Left colon (tissue), 2 donors: Measurements from ENCODE around the gene MOV10L1. TPM values are rescaled to one million over a fixed set of nuclear protein-coding genes. Genes with fewer than 3 reads are reported as not detected.
"Not testable (repeated sequence)": the region's sequence is repeated elsewhere in the genome, so short reads cannot be mapped to it uniquely, and the experiment has no call there.

Source experiments
- ATAC-seq: fragments of 200-7000 bp; cut with Tn5 transposase; one replicate; pipeline ENCODE4 v1.9.1; 2020; ENCODE audit warnings: mild to moderate bottlenecking, moderate library complexity
- DNase-seq, 2 donors: peaks; one replicate each; pipeline ENCODE4 v3.0.0-alpha.2; 2020
- intact Hi-C, 2 donors: fragments of 100-400 bp; cut with DNase I in 1 of 2; cut with micrococcal nuclease in 1 of 2; formaldehyde crosslinking; loops; one replicate each; pipeline versions ENCODE4 v1.11.2 to v1.14.0; 2022; cut with DNase I, micrococcal nuclease
- total RNA-seq, 2 donors: library from RNA; stranded (reverse); fragmentation: NEBNext Ultra II Directional; extraction: Animal tissue kit (Norgen Biotek cat#: 25700); gene quantifications; one replicate each; pipeline ENCODE4 v1.2.1, GENCODE V29; 2021
- donor health status: DM: no; HTN: no; CAD: no.
- donor health status: DM: yes; HTN: yes; CAD: no.

The MOV10L1 gene
- total RNA-seq, 2 donors from 2014 or later: 0.70 TPM; not detected in 1

DNA sequence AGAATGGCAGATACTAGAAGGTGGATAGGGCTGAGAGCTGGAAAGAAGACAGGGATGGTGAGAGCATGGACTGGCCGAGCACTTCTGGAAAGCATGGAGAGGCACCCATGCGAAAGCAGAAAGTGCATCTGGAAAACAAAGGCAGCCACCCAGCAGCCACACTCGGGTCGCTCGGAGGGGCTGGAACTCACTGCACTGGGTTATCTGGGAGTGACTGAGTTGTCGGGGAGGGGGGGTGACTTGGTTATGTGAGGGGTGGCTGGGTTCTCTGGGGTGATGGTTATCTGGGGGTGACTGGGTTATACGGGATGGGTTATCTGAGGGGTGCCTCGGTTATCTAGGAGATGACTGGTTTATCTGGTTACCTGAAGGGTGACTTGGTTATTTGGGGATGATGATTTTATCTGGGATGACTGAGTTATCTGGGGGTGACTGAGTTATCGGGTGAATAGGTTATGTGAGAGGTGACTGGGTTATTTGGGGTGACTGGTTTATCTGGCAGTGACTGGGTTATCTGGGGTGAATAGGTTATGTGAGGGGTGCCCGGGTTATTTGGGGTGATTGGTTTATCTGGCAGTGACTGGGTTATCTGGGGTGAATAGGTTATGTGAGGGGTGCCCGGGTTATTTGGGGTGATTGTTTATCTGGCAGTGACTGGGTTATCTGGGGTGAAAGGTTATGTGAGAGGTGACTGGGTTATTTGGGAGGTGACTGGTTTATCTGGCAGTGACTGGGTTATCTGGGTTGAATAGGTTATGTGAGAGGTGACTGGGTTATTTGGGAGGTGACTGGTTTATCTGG, 78.1 kb downstream of the MOV10L1 start:
- intact Hi-C loops: no loop called here
- ATAC-seq: no peak
- DNase-seq: no peak

DNA sequence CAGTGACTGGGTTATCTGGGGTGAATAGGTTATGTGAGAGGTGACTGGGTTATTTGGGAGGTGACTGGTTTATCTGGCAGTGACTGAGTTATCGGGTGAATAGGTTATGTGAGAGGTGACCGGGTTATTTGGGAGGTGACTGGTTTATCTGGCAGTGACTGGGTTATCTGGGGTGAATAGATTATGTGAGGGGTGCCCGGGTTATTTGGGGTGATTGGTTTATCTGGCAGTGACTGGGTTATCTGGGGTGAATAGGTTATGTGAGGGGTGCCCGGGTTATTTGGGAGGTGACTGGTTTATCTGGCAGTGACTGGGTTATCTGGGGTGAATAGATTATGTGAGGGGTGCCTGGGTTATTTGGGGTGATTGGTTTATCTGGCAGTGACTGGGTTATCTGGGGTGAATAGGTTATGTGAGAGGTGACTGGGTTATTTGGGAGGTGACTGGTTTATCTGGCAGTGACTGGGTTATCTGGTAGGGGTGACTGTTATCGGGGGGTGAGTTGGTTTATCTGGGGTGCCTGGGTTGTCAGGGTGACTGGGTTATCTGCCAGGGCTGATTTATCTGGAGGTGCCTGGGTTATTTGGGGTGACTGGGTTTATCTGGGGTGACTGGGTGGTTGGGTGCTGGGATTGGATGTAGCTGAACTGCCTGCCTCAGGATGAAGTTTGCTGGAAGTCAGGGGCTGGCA, 78.8 kb downstream of the MOV10L1 start:
- DNase-seq, intact Hi-C loops, ATAC-seq: not testable (repeated sequence)

DNA sequence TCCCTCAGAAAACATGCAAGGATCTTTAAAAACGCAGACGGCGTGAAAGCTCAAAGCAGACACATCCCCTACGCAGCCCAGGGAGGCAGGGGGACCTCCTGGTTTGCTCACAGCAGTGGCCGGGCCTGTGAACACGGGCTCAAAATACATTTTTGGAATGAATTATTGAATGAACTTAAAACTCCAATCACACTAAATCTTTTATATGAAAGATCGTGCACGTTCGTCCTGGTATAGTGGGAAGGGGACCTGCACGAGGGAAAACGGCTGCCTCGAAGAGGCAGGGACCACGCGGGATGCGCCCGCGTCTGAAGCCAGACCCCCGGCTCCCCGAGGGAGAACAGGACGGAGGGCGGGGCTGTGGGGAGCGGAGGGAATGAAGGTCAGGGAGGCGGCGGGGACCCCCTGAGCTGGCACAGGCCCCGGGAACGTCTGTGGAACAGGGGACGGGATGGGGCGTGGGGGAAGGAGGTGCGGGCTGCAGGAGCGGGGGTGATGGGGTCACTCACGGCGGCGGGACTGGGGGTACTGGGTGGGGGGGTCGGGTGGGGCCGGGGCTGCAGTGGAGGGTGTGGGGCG, 79.5 kb downstream of the MOV10L1 start:
- no peak for ATAC-seq
- intact Hi-C loops: no loop called here
- DNase-seq: no peak

DNA sequence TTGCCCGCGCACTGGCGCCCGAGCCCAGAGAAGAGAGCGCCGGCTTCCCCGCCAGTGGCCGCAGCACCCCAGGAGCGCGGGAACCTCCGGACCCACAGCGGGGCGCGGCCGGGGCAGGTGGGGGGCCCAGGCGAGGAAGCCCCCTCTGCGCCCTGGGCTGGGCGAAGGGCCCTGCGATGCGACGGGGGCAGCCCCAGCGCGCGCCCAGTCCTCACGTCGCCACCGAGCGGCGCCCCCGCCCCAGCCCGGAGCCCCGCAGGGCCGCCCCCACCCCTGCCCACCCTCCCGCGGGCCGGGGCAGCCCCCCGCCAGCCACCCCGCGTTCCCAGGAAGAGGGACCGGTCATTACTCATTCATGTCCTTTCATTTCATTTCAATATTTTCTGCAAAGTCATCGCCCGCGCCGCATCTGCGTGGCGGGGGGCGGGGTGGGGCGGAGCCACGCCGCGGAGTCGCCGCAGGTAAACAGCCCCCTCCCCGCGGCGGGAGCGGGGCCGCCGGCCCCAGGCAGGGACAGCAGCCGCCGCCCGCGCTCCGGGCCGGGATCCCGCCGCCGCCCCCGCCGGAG, 80.1 kb downstream of the MOV10L1 start:
- DNase-seq: no peak

DNA sequence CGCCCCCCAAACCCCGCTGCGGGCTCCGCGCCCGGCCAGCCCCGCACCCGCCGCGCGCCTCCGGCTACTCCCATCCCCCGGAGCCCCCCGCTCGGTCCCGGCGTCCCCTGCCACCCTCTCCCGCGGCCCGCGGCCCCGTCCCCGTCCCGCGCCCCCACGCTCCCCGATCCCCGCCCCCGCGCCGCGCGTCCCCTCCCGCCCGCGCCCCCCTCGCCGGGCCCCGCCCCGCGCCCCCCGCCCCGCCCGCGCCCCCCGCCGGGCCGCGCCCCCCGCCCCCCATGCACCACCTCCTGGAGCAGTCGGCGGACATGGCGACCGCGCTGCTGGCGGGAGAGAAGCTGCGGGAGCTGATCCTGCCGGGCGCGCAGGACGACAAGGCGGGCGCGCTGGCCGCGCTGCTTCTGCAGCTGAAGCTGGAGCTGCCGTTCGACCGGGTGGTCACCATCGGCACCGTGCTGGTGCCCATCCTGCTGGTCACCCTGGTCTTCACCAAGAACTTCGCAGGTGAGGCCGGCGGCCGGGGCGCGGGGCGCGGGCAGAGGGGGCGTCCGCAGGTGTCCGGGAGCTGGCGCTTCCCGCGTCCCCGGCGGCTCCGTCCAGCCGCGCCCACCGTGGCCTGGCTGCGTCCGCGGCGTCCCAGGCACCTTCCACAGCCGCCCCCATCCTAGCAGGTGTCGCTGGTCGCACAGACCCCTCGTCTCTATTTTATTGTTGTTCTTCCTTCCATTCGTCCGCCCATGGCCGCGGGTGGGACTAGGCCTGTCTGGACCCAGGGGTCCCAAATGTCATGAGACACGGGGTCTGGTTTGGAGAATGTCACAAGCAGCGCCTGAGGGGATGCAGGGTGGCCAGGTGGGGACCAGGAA, 80.9 kb downstream of the MOV10L1 start, which contains the start of gene PANX2:
Gene PANX2, plus strand, starts transcription at position 279 of the 866 bp plus-strand sequence. Its CDS starts 0 bp downstream, at position 279.
- intact Hi-C loops: no loop called here
- DNase-seq (no peak), ATAC-seq (no peak)

More for the DNA sequence above, 80.1 kb downstream of the MOV10L1 start:
- intact Hi-C loops: no loop called here
- no peak for ATAC-seq

DNA sequence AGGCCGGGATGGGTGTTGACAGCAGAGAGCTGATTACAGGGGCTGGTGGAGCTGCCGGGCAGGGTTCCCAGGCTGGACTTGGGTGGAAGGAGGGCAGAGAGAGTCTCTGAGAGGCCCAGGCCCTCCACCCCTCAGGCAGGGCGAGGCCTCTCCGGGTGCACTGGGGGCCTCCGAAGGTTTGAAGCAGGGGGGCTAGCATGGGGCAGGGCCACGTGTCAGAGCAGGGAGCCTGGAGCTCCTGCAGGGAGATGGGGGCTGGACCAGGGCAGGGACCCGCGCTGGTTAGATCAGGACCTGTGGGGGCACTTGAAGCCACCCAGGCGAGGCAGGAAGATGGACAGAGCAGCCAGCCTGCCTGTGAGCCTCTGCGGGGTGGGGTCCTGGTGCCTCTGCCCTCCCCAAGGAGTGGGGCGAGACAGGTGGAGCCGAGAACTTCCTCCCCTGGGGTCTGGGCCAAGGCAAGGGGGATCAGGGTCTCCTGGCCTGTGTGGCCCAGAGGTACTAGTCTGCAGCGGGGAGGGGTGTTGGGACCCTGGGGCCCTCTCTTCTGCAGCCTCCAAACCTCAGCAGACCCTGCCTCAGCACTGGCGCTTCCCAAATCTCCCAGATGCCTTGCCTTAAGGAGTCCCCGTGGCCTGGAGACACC, 81.6 kb downstream of the MOV10L1 start:
- intact Hi-C loops: no loop called here
- no peak for DNase-seq
- ATAC-seq: no peak

DNA sequence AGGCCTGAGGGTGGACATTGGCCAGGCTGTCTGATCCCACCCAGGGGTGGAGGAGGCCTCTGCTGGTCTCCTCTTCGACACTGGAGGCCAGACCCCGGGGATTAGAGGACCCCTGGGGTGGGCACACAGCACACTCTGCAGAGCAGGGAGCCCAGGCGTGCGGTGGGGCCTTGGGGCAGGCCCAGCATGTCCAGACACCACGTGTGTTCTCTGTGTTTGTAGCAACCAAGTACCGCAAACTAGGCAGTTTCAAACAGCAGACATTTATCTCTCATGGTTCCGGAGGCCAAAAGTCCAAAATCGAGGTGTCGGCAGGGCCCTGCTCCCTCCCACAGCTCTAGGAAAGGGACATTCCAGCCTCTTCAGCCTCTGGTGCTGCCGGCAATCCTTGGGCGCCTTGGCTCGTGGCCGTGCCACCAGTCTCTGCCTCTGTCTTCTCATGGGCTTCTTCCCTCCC, 82.2 kb downstream of the MOV10L1 start:
- ATAC-seq: no peak

DNA sequence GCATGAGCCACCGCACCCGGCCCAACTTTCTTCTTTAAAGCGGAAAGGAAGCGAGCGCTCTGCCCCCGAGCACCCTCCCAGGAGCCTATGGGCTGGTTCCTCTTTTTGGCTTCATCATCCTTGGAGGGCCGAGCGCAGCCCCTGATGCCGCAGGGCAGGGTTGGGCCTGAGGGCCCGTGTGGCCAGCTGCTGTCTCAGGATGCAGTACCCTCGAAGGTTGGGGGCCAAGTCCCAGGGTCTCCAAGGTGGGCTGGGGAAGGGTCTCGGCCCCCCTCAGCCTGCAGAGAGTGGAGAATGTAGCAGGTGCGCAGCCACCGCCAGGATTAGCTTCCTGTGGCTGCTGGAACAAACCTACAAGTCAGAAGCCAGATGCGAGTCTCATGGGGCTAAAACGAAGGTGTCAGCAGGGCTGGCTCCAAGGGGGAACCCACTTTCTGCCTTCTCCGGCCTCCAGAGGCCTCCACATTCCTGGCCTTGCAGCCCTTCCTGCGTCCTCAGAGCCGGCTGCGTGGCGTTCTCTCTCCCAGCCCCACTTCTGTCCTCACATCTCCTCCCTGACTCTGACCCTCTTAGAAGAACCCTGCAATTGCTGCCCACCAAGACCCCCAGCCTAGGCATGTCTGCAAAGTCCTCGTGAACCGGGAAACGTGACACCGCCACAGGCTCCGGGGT, 83.6 kb downstream of the MOV10L1 start:
- no peak for DNase-seq
- intact Hi-C loops: no loop called here
- no peak for ATAC-seq

More for the DNA sequence above, 82.2 kb downstream of the MOV10L1 start:
- DNase-seq: no peak
- intact Hi-C loops: no loop called here

DNA sequence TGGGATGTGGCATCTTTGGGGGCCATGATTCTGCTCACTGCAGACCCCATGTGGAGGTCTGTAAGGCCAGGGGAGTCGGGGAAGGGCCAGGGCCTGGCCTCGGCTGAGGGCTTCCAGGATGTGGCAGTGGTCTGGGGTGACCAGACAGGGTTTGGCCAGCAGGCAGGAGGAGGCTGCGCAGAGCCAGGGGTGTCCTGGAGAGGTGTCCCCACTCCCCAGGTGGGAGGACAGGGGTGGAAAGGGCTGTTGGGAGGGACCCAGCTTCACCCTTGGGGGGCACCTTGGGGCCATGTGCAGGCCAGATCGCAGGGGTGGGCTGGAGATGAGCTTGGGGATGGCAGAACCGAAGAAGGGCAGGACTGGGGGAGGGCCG, 84.2 kb downstream of the MOV10L1 start:
- intact Hi-C loops: no loop called here
- DNase-seq (no peak), ATAC-seq (no peak)

DNA sequence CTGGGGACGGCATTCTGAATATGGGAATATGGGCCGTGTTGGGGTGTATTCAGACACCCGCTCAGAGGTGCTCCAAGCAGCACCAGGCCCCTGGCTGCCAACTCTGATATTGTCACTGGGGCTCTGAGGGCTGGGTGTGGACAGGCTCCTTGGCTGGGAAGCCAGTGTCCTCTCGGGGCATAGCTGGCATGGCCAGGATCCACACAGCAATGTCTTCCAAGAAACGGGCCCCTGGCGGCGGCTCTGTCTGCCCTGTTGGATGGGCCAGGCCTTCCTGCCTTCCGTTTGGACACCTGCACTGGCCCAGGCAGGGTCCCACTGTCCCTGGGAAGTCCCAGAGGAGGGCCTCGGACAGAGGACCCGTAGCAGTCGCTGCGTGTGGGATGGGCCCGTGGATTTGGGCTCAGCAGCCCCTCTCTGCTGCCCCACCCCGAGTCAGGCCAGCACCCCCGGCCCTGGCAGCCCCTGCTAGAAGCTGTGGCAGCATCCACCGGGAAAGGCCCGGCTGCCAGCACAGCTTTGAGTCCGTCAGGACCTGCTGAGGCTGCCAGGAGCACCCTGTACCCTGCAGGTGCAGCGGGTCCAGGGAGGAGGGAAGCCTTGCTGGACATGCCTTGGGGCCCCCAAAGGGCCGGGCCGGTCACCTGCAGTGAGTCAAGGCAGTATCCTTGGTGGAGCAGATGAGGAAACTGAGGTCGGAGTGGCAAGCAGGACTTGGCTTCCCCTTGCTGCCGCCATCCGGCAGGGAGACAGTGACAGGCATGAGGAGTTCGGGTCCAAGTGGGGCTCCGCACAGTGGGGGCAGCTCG, 84.8 kb downstream of the MOV10L1 start:
- intact Hi-C loops: no loop called here
- DNase-seq: no peak
- ATAC-seq: no peak

DNA sequence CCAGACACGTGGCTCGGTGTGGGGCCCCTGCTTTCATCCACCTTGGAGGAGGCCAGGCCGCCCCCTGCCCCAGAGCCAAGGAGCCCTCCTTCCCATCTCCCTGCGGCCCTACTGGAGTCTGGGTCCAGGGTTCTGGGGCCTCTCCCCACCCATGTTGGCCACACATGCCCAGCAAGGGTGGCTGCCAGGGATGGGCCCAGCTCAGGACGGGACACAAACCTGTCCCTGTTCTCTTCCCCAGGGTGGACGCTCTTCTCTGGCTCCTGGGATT, 85.3 kb downstream of the MOV10L1 start:
- intact Hi-C loops: no loop called here
- DNase-seq (no peak), ATAC-seq (no peak)

DNA sequence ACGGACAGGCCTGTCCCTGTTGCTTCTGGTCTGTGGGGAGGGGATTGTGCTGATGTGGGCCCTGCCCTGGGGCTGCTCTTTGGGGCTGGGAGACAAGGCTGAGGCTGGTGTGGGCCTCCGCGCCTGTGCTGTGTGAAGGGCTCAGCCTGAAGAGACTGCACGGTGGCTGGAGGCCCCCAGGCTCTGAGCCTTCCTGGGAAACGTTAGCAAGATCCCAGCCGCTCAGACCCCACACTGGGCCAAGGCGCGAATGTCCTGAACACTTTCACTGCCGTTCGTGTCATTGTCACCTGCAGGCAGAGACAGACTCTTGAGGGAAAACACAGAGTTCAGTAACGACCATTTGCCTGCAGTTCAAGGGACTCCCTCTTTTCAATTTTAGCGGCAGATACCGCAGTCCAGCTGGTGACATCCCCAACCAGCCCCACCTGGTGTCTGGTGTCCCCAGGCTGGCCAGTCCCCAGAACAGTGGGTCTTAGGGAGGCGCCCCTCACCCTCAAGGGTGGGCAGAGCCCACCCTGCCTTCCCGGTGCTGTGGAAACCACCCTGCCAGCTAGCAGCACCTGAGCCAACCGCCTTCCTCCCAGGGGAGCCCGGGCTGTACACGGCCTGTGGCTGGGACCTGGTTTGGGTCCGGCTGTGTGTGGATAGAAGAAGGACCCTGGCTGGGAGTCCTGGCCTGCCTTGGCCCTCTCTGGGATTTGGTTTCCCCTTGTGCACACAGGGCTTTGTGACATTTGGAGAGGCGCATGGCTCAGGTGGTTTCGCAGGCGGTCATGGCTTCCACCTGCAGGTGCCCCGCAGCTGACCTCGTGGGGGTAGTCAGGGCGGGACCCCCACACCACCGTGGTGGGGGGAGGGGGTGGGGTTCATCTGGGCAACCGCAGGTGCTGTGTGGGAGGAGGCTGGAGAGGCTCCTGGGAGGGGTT, 86.4 kb downstream of the MOV10L1 start:
- DNase-seq (no peak), ATAC-seq (no peak)
- intact Hi-C loops: no loop called here

DNA sequence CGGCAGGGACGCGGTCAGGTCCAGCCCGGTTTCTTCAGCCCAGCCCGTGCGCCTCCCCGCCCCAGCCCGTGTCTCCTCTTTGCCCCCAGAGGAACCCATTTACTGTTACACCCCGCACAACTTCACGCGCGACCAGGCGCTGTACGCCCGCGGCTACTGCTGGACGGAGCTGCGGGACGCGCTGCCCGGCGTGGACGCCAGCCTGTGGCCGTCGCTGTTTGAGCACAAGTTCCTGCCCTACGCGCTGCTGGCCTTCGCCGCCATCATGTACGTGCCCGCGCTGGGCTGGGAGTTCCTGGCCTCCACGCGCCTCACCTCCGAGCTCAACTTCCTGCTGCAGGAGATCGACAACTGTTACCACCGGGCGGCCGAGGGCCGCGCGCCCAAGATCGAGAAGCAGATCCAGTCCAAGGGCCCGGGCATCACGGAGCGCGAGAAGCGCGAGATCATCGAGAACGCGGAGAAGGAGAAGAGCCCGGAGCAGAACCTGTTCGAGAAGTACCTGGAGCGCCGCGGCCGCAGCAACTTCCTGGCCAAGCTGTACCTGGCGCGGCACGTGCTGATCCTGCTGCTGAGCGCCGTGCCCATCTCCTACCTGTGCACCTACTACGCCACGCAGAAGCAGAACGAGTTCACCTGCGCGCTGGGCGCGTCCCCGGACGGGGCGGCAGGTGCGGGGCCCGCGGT, 87.2 kb downstream of the MOV10L1 start:
- intact Hi-C loops: no loop called here
- no peak for DNase-seq
- no peak for ATAC-seq

DNA sequence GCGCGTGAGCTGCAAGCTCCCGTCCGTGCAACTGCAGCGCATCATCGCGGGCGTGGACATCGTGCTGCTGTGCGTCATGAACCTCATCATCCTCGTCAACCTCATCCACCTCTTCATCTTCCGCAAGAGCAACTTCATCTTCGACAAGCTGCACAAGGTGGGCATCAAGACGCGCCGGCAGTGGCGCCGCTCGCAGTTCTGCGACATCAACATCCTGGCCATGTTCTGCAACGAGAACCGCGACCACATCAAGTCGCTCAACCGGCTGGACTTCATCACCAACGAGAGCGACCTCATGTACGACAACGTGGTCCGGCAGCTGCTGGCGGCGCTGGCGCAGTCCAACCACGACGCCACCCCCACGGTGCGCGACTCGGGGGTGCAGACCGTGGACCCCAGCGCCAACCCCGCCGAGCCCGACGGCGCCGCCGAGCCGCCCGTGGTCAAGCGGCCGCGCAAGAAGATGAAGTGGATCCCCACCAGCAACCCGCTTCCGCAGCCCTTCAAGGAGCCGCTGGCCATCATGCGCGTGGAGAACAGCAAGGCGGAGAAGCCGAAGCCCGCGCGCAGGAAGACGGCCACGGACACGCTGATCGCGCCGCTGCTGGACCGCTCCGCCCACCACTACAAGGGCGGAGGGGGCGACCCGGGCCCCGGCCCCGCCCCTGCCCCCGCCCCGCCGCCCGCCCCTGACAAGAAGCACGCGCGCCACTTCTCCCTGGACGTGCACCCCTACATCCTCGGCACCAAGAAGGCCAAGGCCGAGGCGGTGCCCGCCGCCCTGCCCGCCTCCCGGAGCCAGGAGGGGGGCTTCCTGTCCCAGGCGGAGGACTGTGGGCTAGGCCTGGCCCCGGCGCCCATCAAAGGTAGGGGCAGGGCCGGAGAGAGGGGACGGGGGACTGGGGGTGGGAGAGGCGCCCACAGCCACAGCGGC, 88.0 kb downstream of the MOV10L1 start:
- ATAC-seq (no peak), DNase-seq (no peak)
- intact Hi-C loops: no loop called here

DNA sequence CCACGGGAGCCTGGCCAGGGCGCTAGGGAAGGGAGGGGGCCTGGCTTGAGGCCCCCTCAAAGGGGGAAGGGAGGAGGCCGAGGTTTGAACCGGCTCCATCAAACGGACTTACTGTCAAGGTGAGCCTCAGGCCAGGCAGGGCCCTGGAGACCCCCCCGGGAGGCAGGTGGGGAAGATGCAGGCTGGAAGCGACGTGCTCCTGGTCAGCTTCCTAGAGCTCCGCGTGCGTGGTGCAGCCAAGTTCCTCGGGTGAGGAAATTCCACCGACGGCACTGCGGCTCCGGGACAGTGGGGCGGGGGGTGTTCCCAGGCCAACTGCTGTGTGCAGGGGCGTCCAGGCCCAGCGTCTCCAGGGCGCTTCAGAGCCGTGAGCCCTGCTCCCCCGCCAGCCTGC, 88.7 kb downstream of the MOV10L1 start:
- intact Hi-C loops: no loop called here
- ATAC-seq (no peak), DNase-seq (no peak)
